ENCODE measurements around the gene EFCAB6. TPM values are rescaled to one million over a fixed set of nuclear protein-coding genes. Genes with fewer than 3 reads are reported as not detected.

The EFCAB6 gene
- total RNA-seq, 1 experiment from 2014 or later: 0.52 TPM

DNA sequence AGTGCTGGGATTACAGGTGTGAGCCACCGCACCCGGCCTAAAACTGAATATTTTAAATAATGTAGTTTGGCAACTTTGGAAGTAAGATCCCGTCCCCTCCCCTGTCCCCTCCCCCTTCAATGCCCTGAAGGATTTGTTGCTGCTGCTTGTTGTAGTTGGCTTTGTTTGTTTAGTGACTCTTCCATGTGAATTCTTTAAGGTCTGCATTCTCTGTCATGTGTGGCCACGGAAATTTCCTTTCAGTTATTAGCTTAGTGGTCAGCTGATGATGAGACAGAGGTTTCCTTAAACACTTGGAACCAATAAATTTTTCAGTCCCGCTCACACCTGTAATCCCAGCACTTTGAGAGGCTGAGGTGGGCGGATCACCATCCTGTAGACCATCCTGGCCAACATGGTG lies 290.4 kb downstream of the EFCAB6 start:
- no peak overlapping the region for H3K4me3 ChIP-seq (replicated peaks in 1 of 2; ENCODE audit: low read depth in 1 of 2, low read length in 2 of 2)
- H3K9me3 ChIP-seq (ENCODE audit: control insufficient read depth in 1 of 2, insufficient read depth in 1 of 2, low read depth in 1 of 2, low read length in 2 of 2): no peaks in the 10 kb centered on the region
- ChIA-PET POLR2A (no interaction called here), CTCF (interaction anchor here (0.5 kb wide), 1 partner anchor 249 kb away, joined by 4 read pairs; no protein-coding TSS in a partner anchor), RAD21 (ENCODE audit: low non-redundant PET in 1 of 2, low total read pairs in 2 of 2, uncharacterized antibody in 2 of 2, unreplicated experiment in 2 of 2) (no interaction called here)
- H3K4me2 ChIP-seq (ENCODE audit: low read length): no peak overlapping the region
- no peak overlapping the region for H2AFZ ChIP-seq (ENCODE audit: low read depth, low read length, poor library complexity, severe bottlenecking)
- peaks cover 9% of the 10 kb centered on the region; the same call in 1 of the 2 replicates for H3K27me3 ChIP-seq (ENCODE audit: insufficient read depth, low read length)
- no peaks in the 10 kb centered on the region for H3K79me2 ChIP-seq (ENCODE audit: insufficient read depth, low read length)
- ATAC-seq (no peak), DNase-seq (ENCODE audit: low read depth, low spot score) (no peak)
- no peaks in the 10 kb centered on the region for H3K9me2 ChIP-seq (ENCODE audit: insufficient read depth)
- no peak for TF ChIP-seq EGR1 (IDR thresholded peaks at IDR 0.05; ENCODE audit: low read depth)
- TF ChIP-seq FOSL1 (IDR thresholded peaks at IDR 0.05; ENCODE audit: low read depth): no peak
- no peak for TF ChIP-seq JUND (IDR thresholded peaks at IDR 0.05)
- TF ChIP-seq, protein P1, sequence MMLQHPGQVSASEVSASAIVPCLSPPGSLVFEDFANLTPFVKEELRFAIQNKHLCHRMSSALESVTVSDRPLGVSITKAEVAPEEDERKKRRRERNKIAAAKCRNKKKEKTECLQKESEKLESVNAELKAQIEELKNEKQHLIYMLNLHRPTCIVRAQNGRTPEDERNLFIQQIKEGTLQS (IDR thresholded peaks at IDR 0.05): no peak
- TF ChIP-seq, protein P2, sequence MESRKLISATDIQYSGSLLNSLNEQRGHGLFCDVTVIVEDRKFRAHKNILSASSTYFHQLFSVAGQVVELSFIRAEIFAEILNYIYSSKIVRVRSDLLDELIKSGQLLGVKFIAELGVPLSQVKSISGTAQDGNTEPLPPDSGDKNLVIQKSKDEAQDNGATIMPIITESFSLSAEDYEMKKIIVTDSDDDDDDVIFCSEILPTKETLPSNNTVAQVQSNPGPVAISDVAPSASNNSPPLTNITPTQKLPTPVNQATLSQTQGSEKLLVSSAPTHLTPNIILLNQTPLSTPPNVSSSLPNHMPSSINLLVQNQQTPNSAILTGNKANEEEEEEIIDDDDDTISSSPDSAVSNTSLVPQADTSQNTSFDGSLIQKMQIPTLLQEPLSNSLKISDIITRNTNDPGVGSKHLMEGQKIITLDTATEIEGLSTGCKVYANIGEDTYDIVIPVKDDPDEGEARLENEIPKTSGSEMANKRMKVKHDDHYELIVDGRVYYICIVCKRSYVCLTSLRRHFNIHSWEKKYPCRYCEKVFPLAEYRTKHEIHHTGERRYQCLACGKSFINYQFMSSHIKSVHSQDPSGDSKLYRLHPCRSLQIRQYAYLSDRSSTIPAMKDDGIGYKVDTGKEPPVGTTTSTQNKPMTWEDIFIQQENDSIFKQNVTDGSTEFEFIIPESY (IDR thresholded peaks at IDR 0.05; ENCODE audit: extremely low read depth, insufficient replicate concordance, low read length): no peak
- no peak for TF ChIP-seq ELF1 (IDR thresholded peaks at IDR 0.05; ENCODE audit: borderline replicate concordance, low read depth)
- TF ChIP-seq, protein P3, sequence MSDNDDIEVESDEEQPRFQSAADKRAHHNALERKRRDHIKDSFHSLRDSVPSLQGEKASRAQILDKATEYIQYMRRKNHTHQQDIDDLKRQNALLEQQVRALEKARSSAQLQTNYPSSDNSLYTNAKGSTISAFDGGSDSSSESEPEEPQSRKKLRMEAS (IDR thresholded peaks at IDR 0.05): no peak
- TF ChIP-seq, protein P4, sequence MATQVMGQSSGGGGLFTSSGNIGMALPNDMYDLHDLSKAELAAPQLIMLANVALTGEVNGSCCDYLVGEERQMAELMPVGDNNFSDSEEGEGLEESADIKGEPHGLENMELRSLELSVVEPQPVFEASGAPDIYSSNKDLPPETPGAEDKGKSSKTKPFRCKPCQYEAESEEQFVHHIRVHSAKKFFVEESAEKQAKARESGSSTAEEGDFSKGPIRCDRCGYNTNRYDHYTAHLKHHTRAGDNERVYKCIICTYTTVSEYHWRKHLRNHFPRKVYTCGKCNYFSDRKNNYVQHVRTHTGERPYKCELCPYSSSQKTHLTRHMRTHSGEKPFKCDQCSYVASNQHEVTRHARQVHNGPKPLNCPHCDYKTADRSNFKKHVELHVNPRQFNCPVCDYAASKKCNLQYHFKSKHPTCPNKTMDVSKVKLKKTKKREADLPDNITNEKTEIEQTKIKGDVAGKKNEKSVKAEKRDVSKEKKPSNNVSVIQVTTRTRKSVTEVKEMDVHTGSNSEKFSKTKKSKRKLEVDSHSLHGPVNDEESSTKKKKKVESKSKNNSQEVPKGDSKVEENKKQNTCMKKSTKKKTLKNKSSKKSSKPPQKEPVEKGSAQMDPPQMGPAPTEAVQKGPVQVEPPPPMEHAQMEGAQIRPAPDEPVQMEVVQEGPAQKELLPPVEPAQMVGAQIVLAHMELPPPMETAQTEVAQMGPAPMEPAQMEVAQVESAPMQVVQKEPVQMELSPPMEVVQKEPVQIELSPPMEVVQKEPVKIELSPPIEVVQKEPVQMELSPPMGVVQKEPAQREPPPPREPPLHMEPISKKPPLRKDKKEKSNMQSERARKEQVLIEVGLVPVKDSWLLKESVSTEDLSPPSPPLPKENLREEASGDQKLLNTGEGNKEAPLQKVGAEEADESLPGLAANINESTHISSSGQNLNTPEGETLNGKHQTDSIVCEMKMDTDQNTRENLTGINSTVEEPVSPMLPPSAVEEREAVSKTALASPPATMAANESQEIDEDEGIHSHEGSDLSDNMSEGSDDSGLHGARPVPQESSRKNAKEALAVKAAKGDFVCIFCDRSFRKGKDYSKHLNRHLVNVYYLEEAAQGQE (IDR thresholded peaks at IDR 0.05; ENCODE audit: low read depth): no peak
- TF ChIP-seq EZH2 (IDR thresholded peaks at IDR 0.05): no peak
- TF ChIP-seq YY1 (IDR thresholded peaks at IDR 0.05; ENCODE audit: extremely low read depth, insufficient replicate concordance, low read depth, low read length): no peak
- no peak for TF ChIP-seq SP1 (IDR thresholded peaks at IDR 0.05; ENCODE audit: low read depth)
- H3K4me1 ChIP-seq (ENCODE audit: control insufficient read depth in 1 of 2, insufficient read depth in 2 of 2, low read length in 2 of 2): 0 out of 4 replicates have a peak, but pooled peaks cover 0 to 2% of the 10 kb centered on the region in 2 experiments
- BruUV-seq (replicated peaks): no TSS peak
- no peak overlapping the region for H3K9ac ChIP-seq (ENCODE audit: low read length)
- intact Hi-C loops (cut with micrococcal nuclease): no loop called here
- no peaks in the 10 kb centered on the region for H3K36me3 ChIP-seq (ENCODE audit: control insufficient read depth in 1 of 2, insufficient read depth in 2 of 2, low read length in 2 of 2)
- no peaks in the 10 kb centered on the region for H4K20me1 ChIP-seq (ENCODE audit: insufficient read depth)
- H3K27ac ChIP-seq (ENCODE audit: low read depth, low read length): no peak overlapping the region
